GM18951 (cell line): ENCODE results near the gene DTX1.

ENCODE experiments used
- POLR2A ChIP-seq: IDR thresholded peaks from 4 replicates; pipeline ENCODE4 v1.6.1; 2011; ENCODE audit warnings: mild to moderate bottlenecking; ENCODE audit not compliant: insufficient read length, insufficient read depth; ENCODE audit errors: extremely low read depth
- in situ Hi-C: fragments of 300-500 bp; cut with MboI; formaldehyde crosslinking; loops from one replicate; pipeline ENCODE4 v1.12.0; 2022; ENCODE audit warnings: low sequenced_read_pairs, mixed read lengths, inconsistent platforms; ENCODE audit not compliant: unreplicated experiment

Gene DTX1

DNA sequence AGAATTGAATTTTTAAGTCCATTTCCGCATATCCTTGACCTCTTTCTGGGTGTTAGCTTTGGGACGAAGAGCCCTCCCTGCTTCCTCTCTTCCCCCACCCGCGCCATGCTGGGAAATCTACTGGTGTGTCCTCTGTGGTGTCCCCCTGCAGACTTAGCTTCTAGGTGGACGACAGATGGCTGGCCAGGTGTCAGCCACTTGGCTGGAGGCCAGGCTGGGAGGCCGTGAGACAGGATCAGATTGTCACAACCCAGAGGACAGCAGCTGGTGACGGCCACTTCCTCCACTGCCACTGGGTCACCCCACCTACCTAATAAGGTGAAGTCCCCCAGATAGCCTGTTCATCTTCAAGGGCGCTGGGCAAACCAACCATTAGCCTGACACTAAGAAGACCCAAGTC lies 13.3 kb upstream of the DTX1 start:
- in situ Hi-C loops = no loop called here
- no peak for TF ChIP-seq POLR2A

- no peak for TF ChIP-seq POLR2A
- in situ Hi-C loops = no loop called here
Measured at GRCh38 chr12:113044516-113044915, 12.0 kb upstream of the DTX1 start.

GRCh38 chr12:113048716-113049127 lies 7.8 kb upstream of the DTX1 start:
- in situ Hi-C loops = no loop called here
- no peak for TF ChIP-seq POLR2A

DNA sequence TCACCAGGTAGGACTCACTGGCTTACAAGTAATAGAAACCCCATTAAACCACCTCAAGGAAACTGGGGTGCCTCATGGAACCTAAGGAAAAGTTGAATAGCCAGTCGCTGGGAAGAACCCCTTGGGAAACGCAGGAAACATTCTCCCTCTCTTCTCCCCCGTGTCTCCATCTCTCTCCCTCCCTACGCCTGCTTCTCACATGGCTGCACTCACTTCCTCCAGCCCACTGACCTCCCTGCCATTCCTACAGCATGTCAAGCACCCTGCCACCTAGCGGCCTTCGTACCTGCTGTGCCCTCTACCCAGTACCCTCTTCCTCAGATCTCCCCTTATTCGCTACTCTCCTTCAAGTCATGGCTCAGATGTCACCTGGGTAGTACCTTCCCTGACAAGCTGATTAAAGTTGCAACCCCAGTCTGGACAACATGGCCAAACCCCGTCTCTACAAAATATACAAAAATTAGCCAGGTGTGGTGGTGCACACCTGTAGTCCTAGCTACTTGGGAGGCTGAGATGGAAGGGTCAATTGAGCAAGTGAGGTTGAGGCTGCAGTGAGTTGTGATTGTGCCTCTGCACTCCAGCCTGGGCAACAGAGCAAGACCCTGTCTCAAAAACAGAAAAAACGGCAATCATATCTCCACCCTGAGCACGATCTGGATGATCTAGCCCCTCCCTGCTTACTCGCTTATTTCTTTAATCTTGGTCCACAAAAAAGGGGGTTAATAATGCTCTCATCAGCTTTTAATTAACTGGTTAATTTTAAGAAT lies 6.4 kb upstream of the DTX1 start:
- no peak for TF ChIP-seq POLR2A
- in situ Hi-C loops = loop anchor here (10.0 kb wide), 1 partner anchor 55 kb away; no protein-coding TSS in a partner anchor

DNA sequence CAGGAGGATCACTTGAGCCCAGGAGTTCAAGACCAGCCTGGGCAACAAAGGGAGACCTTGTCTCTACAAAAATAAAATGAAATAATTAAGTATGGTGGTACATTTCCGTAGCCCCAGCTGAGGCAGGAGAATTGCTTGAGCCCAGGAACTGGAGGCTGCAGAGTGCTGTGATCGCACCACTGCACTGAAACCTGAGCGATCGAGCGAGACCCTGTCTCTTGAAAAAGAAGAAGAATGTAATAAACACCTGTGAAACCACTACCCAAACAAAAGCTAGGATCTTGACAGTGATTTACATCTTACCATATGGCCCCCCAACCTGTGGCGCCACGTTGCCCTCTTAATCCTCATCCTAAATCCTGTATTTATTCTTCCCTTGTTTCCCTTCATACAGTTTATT lies 5.7 kb upstream of the DTX1 start:
- TF ChIP-seq POLR2A = no peak
- in situ Hi-C loops = loop anchor here (10.0 kb wide), 1 partner anchor 54 kb away; no protein-coding TSS in a partner anchor

GRCh38 chr12:113051759-113052158 lies 4.8 kb upstream of the DTX1 start:
- in situ Hi-C loops = loop anchor here (10.0 kb wide), 1 partner anchor 53 kb away; no protein-coding TSS in a partner anchor
- TF ChIP-seq POLR2A = no peak

- in situ Hi-C loops = loop anchor here (10.0 kb wide), 1 partner anchor 52 kb away; no protein-coding TSS in a partner anchor
- TF ChIP-seq POLR2A = no peak
Measured at GRCh38 chr12:113052326-113052725, 4.2 kb upstream of the DTX1 start.

DNA sequence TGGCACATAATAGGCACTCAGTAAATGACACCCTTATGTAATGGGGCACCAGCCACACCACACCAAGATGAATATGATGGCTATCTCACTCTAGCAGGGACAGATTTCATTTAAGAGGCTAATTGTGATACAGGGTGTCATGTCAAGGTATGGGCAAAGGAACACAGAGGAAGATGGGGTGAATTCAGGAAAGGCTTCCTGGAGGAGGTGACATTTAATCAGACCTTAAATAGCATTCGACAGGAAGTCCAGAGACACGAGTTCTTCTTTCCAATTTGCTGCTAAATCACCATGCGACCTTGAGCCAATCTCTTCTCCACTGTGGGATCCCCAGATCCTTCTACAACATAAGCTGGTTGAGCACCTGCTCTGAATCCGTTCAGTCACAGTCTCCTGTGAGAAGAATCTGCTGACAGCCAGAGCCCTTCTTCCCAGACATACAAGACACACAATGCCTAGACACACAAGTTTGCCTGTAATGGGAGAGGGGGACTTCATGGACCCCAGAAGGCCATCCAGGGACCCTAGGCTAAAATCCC lies 1.5 kb upstream of the DTX1 start:
- in situ Hi-C loops = loop anchor here (10.0 kb wide), 1 partner anchor 50 kb away; no protein-coding TSS in a partner anchor
- no peak for TF ChIP-seq POLR2A

GRCh38 chr12:113055594-113056380 lies 743 bp upstream of the DTX1 start:
- in situ Hi-C loops = loop anchor here (10.0 kb wide), 1 partner anchor 49 kb away; no protein-coding TSS in a partner anchor
- no peak for TF ChIP-seq POLR2A

DNA sequence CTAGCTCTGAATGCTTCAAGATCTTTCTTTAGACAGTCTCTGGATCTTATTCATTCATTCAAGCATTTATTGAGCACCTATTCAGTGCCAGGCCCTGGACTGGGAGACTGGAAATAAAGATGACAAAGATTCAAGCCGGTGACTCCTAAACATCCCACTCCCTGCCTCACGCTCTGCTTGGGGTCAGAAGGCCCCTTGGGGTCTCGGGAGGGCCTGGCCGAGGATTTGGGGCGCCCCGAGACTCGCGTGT lies 224 bp upstream of the DTX1 start:
- in situ Hi-C loops = loop anchor here (10.0 kb wide), 1 partner anchor 48 kb away; no protein-coding TSS in a partner anchor
- TF ChIP-seq POLR2A = no peak

- TF ChIP-seq POLR2A = no peak
- in situ Hi-C loops = loop anchor here (10.0 kb wide), 1 partner anchor 47 kb away; no protein-coding TSS in a partner anchor
Measured at GRCh38 chr12:113057565-113058485, 1.3 kb downstream of the DTX1 start.

- in situ Hi-C loops = loop anchor here (10.0 kb wide), 1 partner anchor 46 kb away; no protein-coding TSS in a partner anchor
- TF ChIP-seq POLR2A = no peak
Measured at GRCh38 chr12:113058553-113058952, 2.0 kb downstream of the DTX1 start.
